ENCODE measurements around the gene PIK3C3. TPM values are rescaled to one million over a fixed set of nuclear protein-coding genes. Genes with fewer than 3 reads are reported as not detected.
A peak's percentile ranks its signal among the peaks of the same experiment; 100 is the strongest.

PIK3C3 gene
- total and polyA plus RNA-seq, 5 donors = 18.0 to 40.6 (median 38.7) TPM

DNA sequence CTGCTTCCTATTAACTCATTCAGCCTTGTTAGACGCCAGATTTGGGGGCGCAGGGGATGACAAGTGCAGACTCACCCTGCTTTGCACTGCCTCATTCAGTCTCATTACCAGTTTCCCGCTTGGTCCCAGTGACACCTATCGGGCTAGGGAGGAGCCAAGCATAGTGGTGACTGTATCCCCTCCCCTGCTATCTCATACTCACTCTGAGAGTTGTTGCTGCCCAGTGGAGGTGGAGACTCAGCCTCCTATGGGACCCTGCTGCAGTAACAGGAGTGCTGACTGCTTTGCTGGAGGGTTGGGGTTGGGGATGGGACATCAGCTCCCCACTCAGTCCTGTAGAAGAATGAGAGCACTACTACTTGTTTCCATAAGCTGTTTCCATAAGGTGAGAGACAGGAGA lies 21.3 kb upstream of the PIK3C3 start:
- Histone ChIP-seq H3K4me1 (ENCODE audit: control insufficient read depth, insufficient read depth, low read length) (no peaks in the 10 kb centered on the region), H3K9me3 (ENCODE audit: control insufficient read depth, low read length) (no peaks in the 10 kb centered on the region), H3K27me3 (ENCODE audit: control insufficient read depth, insufficient read depth) (no peaks in the 10 kb centered on the region), H3K27ac (ENCODE audit: low read length) (no peak overlapping the region), H3K4me3 (ENCODE audit: low read length) (no peak overlapping the region)
- intact Hi-C loops (cut with DNase I) = no loop called here
- 69% methylated on average over 4 of the region's 4 CpGs for WGBS
- ATAC-seq (no peak), DNase-seq (no peak)

DNA sequence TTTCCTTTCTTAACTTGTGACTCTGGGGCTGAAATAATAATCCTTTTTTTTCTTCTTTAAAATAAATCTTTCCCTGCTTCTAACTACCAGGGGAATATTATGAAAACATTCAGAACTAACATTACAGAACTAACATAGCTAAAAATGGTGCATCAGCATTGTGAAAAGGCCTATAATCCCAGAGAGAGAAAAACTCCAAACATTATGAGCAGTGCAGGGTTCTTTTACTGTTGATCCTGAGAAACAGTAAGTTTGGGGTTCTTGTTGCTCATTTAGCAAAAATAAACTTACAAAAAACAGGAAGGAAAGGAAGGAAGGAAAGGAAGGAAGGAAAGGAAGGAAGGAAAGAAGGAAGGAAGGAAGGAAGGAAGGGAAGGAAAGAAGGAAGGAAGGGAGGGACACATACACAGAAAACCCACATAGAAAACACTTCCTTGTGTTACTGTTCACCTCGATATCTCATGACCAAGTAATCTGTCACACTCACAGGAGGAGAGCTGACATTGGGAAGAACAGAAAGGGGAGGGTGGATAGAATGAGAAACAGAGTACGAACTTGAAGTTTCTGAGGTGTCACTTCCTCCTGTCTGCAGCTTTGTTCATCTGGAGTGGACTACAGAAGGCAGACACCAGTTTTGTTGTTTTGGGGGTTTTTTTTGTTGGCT lies 18.4 kb upstream of the PIK3C3 start:
- 11% methylated on average over 2 of the region's 2 CpGs for WGBS
- no peaks in the 10 kb centered on the region for H3K27me3 ChIP-seq (ENCODE audit: control insufficient read depth, insufficient read depth)
- no peaks in the 10 kb centered on the region for H3K4me1 ChIP-seq (ENCODE audit: control insufficient read depth, insufficient read depth, low read length)
- no peak overlapping the region for H3K27ac ChIP-seq (ENCODE audit: low read length)
- no peak overlapping the region for H3K4me3 ChIP-seq (ENCODE audit: low read length)
- ATAC-seq (no peak), DNase-seq (no peak)
- no peaks in the 10 kb centered on the region for H3K9me3 ChIP-seq (ENCODE audit: control insufficient read depth, low read length)
- intact Hi-C loops (cut with DNase I) = no loop called here

DNA sequence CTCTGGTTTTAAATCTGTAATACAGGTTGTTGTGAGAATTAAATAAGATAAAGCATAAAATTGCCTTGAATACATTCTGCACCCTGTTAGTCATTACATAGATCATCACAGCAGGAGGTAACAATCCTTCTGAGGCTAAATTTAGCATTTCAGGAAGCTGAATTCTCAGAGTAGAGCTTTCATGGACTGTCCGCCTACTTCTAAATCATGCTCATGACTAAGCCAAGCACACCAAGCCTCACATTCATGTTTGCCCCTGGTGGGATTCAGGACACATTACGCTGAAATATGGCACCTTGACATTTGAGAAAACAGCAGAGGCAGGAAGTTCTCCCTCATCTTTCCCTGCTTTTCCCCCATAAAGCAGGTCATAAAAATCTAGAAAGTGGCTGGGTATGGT lies 16.6 kb upstream of the PIK3C3 start:
- DNase-seq = no peak
- WGBS = 94% methylated on average over 2 of the region's 2 CpGs
- H3K9me3 ChIP-seq (ENCODE audit: control insufficient read depth, low read length) = no peaks in the 10 kb centered on the region
- no peaks in the 10 kb centered on the region for H3K4me1 ChIP-seq (ENCODE audit: control insufficient read depth, insufficient read depth, low read length)
- no peak overlapping the region for H3K4me3 ChIP-seq (ENCODE audit: low read length)
- H3K27me3 ChIP-seq (ENCODE audit: control insufficient read depth, insufficient read depth) = no peaks in the 10 kb centered on the region
- ATAC-seq = no peak
- H3K27ac ChIP-seq (ENCODE audit: low read length) = no peak overlapping the region
- intact Hi-C loops (cut with DNase I) = no loop called here

DNA sequence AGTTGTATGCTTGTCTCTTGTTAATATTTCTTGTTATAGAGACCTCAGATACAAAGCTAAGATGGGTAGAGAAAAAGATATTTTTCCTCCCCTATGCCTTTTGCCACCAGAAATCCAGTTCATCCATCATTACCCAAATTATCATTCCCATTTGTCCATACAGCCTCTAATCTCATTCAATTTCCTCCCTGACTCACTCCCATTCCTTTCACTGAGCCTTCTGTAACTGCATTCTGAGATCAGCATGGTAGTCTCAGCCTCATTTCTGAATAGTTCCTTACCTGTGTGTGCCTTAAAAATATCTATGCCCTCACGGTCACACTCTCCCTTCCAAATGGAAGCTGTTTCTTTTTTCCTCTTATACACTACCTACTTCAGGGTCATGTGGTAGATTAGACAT lies 15.7 kb upstream of the PIK3C3 start:
- Histone ChIP-seq H3K4me1 (ENCODE audit: control insufficient read depth, insufficient read depth, low read length) (no peaks in the 10 kb centered on the region), H3K27me3 (ENCODE audit: control insufficient read depth, insufficient read depth) (no peaks in the 10 kb centered on the region), H3K4me3 (ENCODE audit: low read length) (no peak overlapping the region), H3K27ac (ENCODE audit: low read length) (no peak overlapping the region), H3K9me3 (ENCODE audit: control insufficient read depth, low read length) (no peaks in the 10 kb centered on the region)
- ATAC-seq (no peak), DNase-seq (no peak)
- 72% methylated on average over 1 of the region's 1 CpG for WGBS
- intact Hi-C loops (cut with DNase I) = no loop called here

DNA sequence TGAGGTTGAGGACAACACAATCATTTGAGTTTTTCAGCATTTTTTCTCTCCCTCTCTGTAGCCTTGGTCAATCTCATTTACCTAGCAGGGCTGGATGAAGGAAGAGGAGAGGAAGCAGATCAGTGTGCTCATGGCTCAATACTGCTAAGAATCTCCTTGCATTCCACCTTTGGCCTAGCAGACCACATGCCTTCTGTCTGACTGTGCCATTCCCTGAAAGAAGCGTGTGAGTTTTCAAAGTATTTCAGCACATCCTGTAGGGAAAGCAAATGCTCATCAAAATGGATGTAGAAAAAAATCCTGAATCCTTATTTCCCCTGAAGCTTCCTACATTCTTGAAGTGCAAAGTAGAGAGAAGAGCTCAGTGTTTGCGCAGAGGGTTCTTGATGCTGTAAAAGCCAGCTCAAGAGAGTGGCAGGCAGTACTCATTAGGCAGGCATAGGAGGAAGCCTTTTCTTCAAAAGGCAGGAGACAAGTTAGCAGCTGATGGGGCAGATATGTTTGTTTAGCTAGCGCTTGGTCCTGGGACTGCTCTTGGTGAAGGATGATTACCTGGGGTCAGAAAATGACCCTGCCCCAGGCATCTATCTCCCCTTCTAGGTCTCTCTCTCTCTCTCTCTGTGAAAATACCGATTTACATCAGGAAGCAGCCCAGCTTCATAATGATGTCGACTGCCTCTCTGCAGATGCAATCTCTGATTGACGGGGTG lies 14.4 kb upstream of the PIK3C3 start:
- H3K27ac ChIP-seq (ENCODE audit: low read length) = no peak overlapping the region
- DNase-seq = no peak
- H3K9me3 ChIP-seq (ENCODE audit: control insufficient read depth, low read length) = no peaks in the 10 kb centered on the region
- ATAC-seq = no peak
- H3K27me3 ChIP-seq (ENCODE audit: control insufficient read depth, insufficient read depth) = no peaks in the 10 kb centered on the region
- H3K4me3 ChIP-seq (ENCODE audit: low read length) = no peak overlapping the region
- no peaks in the 10 kb centered on the region for H3K4me1 ChIP-seq (ENCODE audit: control insufficient read depth, insufficient read depth, low read length)
- intact Hi-C loops (cut with DNase I) = no loop called here
- WGBS = 50% methylated on average over 6 of the region's 6 CpGs

DNA sequence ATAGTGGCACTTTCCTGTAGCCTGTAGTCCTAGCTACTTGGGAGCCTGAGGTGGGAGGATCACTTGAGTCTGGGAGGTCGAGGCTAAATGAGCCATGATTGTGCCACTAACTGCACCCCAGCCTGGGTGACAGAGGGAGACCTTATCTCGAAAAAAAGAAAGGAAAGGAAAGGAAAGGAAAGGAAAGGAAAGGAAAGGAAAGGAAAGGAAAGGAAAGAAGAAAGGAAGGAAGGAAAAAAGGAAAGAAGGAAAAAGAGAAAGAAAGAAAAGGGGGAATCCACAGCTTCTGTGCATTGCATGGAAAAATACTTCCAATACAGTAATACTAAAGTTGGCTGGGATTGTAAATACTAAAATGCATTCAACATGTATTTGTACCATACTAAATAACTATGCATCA lies 12.8 kb upstream of the PIK3C3 start:
- no peak for ATAC-seq
- WGBS = 79% methylated on average over 2 of the region's 2 CpGs

DNA sequence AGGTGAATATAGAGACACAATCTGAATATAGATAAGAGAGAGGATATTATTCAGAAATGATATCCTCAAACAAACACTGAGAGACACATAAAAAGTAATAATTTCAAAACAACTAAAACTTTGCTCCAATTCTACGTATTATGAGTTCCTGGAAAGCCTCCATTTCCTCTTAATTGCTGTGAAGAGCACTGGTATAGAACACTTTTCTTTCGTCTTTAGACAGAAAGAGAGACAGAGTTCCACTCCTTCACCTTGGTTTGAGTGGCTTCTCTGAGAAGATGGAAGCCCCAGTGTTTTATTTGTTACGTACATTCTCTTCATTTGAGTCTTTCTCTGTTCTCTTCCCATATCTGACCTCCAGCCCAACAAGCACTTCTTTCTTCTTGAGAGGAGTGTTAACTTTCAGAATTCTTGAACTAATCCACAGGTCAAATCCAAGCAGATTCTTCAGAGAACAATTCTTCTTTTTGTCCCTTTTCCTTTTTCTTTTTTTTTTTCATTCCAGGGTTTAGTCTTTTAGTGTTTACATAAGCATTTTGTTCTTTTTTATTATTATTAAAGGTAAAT lies 6.4 kb upstream of the PIK3C3 start:
- no peaks in the 10 kb centered on the region for H3K27me3 ChIP-seq (ENCODE audit: control insufficient read depth, insufficient read depth)
- DNase-seq (no peak), ATAC-seq (no peak)
- WGBS = 77% methylated on average over 3 of the region's 3 CpGs
- no peaks in the 10 kb centered on the region for H3K9me3 ChIP-seq (ENCODE audit: control insufficient read depth, low read length)
- H3K4me1 ChIP-seq (ENCODE audit: control insufficient read depth, insufficient read depth, low read length) = no peaks in the 10 kb centered on the region
- H3K4me3 ChIP-seq (ENCODE audit: low read length) = no peak overlapping the region
- H3K27ac ChIP-seq (ENCODE audit: low read length) = no peak overlapping the region
- intact Hi-C loops (cut with DNase I) = no loop called here

More for the DNA sequence above, 12.8 kb upstream of the PIK3C3 start:
- no peak overlapping the region for H3K27ac ChIP-seq (ENCODE audit: low read length)
- DNase-seq = no peak
- intact Hi-C loops (cut with DNase I) = no loop called here
- H3K4me1 ChIP-seq (ENCODE audit: control insufficient read depth, insufficient read depth, low read length) = no peaks in the 10 kb centered on the region
- H3K9me3 ChIP-seq (ENCODE audit: control insufficient read depth, low read length) = no peaks in the 10 kb centered on the region
- no peaks in the 10 kb centered on the region for H3K27me3 ChIP-seq (ENCODE audit: control insufficient read depth, insufficient read depth)
- no peak overlapping the region for H3K4me3 ChIP-seq (ENCODE audit: low read length)

DNA sequence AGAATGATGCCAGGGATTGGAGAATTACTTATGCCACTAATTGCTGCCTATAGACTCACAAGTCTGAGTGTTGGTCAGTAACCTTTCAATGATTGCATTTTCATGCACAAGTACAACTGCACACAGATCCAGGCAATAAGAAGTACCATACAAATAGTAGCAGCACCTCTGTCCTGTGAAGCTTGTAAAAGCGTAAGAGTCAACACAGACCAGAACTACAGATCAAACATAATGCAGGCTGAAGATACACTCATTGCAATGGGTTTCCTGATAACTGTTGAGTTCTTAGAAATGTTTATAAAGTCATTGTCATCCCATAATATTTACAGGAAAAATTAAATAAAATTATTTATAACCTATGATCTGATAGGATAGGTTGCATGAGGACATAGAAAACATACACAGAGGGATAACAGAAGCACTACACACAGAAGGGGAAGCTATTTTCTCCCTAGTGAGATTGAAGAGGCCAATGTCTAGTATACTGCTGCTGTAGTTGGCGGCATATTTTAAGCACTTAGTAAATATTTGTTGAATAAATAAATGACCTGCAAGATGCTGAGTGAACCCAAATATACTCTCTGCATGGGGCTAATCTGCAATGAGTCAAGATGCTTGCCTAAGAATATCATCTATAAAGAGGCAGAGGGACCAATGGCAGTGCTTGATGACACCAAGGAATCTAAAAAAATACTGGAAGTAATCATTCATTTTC lies 5.7 kb upstream of the PIK3C3 start:
- Histone ChIP-seq H3K27me3 (ENCODE audit: control insufficient read depth, insufficient read depth) (no peaks in the 10 kb centered on the region), H3K9me3 (ENCODE audit: control insufficient read depth, low read length) (no peaks in the 10 kb centered on the region), H3K27ac (ENCODE audit: low read length) (no peak overlapping the region), H3K4me1 (ENCODE audit: control insufficient read depth, insufficient read depth, low read length) (no peaks in the 10 kb centered on the region), H3K4me3 (ENCODE audit: low read length) (no peak overlapping the region)
- WGBS = 89% methylated on average over 2 of the region's 2 CpGs
- intact Hi-C loops (cut with DNase I) = no loop called here
- DNase-seq (no peak), ATAC-seq (no peak)

DNA sequence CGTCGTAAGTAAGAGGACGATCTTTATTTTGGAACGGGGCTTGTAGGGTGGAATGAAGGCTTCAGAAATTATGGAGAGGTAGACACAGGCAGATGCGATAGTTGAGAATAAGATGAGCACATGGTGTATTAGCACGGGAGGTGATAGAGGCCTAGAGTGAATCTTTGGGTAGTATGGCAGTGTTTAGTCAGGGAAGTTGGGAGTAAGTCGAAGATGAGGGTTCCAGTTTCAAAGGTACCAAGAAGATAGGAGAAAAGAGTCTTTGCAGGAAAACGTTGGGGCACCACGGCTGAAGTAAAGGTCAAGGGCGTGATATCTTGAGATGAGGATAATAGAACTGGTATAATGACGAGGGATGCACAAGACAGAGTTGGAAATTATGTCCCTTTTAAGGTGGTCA lies 654 bp downstream of the PIK3C3 start:
- ATAC-seq (no peak), DNase-seq (no peak)
- WGBS = 6% methylated on average over 11 of the region's 11 CpGs
- H3K4me3 ChIP-seq (ENCODE audit: low read length) = peak overlapping the region; percentile 92
- no peaks in the 10 kb centered on the region for H3K27me3 ChIP-seq (ENCODE audit: control insufficient read depth, insufficient read depth)
- intact Hi-C loops (cut with DNase I) = no loop called here
- H3K27ac ChIP-seq (ENCODE audit: low read length) = no peak overlapping the region
- no peaks in the 10 kb centered on the region for H3K4me1 ChIP-seq (ENCODE audit: control insufficient read depth, insufficient read depth, low read length)
- H3K9me3 ChIP-seq (ENCODE audit: control insufficient read depth, low read length) = no peaks in the 10 kb centered on the region

DNA sequence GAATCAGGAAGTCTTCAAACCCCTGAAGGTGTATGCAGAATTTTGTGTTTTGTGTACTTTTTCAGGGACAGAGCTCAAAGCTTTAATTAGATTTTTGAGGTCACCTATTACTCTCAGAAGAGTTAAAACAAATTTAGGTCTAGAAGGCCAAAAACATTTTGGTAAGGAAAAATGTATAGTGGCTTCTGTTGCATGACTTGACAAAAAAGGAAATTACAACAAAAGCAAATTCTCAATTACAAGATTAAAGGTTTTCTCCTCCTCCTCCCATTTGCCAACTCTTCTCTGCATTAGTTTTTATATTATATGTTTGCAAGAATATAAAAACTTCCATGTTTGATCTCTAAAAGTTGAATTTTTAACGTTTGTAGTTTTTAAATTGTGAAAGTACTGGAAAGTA lies 4.0 kb downstream of the PIK3C3 start:
- no peaks in the 10 kb centered on the region for H3K4me1 ChIP-seq (ENCODE audit: control insufficient read depth, insufficient read depth, low read length)
- H3K27me3 ChIP-seq (ENCODE audit: control insufficient read depth, insufficient read depth) = no peaks in the 10 kb centered on the region
- no peak overlapping the region for H3K27ac ChIP-seq (ENCODE audit: low read length)
- 91% methylated on average over 1 of the region's 1 CpG for WGBS
- DNase-seq = no peak
- intact Hi-C loops (cut with DNase I) = no loop called here
- no peak overlapping the region for H3K4me3 ChIP-seq (ENCODE audit: low read length)
- no peak for ATAC-seq
- no peaks in the 10 kb centered on the region for H3K9me3 ChIP-seq (ENCODE audit: control insufficient read depth, low read length)

DNA sequence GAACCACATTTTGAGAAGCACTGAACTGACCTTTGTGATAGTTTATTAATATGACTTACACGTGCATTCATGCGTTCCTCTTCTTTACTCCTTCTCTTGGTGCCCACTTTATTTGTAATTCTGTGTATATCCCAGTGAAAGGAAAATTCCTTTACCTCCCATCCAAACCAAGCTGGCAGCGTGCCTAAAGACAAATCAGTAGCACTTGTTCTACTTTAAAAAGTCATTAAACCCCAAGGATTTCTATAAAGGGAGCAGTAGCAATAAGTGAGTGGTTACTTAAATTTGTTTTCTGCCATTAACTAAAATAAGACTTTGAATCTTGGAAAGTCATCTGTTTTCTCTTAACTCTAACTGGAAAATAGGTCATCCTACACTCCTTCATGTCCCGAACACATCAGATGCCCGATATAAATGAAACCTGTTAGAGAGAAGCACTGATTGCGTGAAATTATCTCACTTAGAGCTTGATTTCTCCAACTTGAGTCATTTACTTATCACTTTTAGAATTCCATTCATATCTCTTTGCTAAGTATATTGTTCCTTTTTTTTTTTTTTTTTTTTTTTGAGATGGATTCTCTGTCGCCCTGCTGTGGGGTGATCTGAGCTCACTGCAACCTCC lies 10.7 kb downstream of the PIK3C3 start:
- intact Hi-C loops (cut with DNase I) = no loop called here
- Histone ChIP-seq H3K4me1 (ENCODE audit: control insufficient read depth, insufficient read depth, low read length) (peaks cover 2% of the 10 kb centered on the region), H3K27ac (ENCODE audit: low read length) (no peak overlapping the region), H3K27me3 (ENCODE audit: control insufficient read depth, insufficient read depth) (no peaks in the 10 kb centered on the region), H3K4me3 (ENCODE audit: low read length) (no peak overlapping the region), H3K9me3 (ENCODE audit: control insufficient read depth, low read length) (no peaks in the 10 kb centered on the region)
- DNase-seq (no peak), ATAC-seq (peak in 1 of 2 donors; percentile 62)
- 51% methylated on average over 7 of the region's 7 CpGs for WGBS
